GM21825 (cell line): ENCODE results near the gene NFYA.

Source experiments
- ATAC-seq: cut with Tn5 transposase; IDR thresholded peaks from one replicate; pipeline ENCODE4 v1.9.1; 2021; ENCODE audit warnings: mild to moderate bottlenecking, moderate library complexity; ENCODE audit not compliant: unreplicated experiment

NFYA gene

DNA sequence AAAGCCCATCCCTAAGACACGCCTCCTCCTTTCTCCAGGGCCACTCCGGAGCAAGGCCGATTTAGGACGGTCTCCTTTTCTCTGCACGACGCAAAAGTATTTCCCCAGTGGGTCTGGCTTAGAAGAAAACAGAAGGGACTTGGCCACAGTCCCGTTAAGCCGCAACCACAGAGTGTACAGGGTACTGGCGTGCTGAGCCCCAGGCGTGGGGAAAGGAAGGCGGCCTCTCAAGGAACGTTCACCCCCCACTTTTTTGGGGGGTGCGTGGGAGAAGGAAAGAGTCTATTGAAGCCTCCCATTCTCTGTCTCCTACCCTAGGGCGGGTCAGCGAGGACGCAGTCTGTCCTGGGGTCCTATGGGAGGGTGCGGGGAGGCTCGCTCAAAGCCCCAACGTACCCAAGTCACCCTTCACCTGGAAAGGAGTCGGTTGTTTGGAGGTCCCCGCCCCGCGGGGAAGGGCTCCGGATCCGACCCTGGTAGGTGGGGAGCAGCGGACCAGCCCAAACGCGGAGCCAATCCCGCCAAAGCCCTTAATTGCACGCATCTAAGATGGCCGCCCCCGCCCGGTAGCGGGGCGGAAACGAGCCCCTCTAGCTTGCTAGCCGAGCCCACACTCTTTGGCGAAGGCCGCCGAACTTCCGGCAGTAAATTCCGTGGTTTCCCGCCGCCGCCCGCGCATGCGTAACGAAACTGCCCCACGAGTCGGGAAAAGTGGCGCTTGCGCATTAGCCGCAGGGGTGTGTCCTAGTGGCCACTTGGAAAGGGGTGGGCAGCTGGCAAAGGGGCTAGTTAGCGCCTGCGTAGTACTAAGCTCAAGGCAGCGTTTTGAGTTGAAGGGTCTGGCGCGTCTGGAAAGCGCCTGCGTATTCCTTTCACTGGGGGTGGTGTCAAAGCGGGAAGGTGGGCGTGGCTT, 595 bp upstream of the NFYA start, which contains the start of gene OARD1:
Gene OARD1 (minus strand): TSS at position 434 of the 913 bp plus-strand sequence. CDS start 722 bp downstream, outside the sequence.
- peak; percentile 70 for ATAC-seq

DNA sequence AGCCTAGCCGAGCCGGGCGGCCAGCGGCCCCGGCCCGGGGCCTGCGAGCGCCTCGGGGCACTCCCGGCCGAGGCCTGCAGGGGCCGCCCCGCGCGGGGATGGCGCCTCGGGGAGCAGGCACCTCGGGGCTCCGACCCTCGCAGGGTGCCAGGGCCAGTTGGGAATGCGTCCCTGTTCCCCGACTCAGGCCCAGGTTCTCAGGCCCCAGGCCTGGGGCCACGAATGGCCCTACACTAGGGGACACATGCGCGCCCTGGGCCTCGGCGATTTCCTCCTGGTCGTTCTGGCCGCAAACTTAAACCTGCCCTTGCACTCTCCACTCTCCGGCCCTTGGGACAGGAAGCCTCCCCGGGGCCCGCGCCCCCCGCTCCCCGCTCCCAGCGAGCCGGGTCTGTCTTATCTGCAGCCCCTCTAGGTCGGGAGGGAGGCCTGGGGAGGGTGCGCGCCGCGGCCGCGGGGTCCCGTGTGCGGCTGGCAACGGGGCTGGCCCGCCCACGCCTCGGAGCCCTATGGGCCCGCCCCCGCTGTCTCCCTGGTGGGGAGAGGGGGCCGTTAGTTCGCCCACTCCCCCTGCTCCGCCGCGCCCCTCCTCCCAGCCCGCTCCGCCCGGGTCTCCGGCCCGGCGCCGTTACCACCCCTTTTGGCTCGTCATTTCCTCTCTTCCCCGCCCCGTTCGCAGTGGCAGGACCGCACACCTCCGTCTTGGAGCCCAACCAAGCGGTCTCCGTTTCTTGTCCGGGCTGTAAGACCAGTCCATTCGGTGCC, 611 bp downstream of the NFYA start:
- ATAC-seq, result peak; percentile 28

DNA sequence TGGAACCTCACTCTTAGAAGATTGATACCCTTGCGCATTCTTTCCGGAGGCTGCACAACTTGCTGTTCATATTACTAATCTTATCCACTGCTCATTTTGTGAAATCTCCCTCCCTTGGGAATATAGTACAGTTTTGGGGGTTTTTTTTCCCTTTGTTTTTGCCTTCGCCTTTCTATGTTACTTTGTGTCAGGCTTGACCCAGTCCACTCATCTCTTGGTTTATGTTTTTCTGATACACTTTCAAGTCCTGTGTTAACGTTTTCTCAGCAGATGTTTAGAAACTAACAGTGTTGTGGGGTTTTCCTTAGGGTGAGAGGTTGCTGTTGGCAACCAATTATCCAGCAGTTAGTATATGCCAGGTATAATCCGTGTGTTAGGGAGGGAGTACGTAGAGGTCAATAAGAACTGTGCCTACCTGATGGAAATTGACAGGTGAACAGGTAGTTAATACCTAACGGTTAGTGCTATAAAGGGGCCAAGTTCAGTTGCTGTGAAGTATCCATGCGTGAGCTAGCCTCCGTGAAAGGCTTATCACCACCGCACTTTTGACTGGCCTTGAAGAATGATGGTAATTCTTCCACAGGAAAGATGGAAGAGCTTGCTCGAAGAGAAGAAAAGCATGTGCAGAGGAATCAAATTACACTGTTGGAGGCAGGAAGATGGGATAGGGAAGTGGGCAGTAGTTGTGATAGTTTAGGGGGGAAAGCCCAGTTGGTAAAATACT, 1.4 kb downstream of the NFYA start:
- no peak for ATAC-seq

DNA sequence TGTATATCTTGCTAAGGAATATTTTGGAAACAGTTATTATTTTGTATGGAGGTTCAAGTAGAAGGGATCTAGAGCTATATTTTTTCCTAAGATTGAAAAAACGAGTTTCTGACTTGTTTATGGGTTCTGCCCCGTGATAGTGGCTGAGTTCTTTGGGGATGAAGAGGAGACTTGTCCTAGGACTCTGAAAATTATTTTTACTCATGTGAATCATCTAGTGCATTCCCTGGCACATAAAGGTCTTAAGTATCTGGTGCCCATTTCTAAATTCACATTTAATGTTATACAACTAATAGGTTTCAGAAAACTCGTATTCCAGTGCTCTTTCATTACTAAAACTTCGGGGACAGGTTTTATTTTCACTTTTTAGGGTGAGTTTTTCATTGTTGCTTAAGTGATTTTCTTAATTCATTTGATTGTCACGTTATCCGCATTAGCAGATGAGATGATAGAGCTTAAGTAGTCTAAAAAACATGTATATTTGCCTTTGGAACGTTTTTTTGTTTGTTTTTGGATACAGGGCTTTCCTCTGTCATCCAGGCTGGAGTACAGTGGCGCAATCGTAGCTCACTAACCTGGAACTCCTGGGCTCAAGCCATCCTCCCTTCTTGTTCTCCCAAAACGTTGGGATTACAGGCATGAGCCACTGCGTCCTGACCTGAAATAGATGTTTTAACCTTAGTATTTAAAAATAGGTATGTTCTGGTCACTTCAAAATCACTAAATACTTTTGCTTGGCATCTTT, 2.1 kb downstream of the NFYA start:
- ATAC-seq, result no peak

DNA sequence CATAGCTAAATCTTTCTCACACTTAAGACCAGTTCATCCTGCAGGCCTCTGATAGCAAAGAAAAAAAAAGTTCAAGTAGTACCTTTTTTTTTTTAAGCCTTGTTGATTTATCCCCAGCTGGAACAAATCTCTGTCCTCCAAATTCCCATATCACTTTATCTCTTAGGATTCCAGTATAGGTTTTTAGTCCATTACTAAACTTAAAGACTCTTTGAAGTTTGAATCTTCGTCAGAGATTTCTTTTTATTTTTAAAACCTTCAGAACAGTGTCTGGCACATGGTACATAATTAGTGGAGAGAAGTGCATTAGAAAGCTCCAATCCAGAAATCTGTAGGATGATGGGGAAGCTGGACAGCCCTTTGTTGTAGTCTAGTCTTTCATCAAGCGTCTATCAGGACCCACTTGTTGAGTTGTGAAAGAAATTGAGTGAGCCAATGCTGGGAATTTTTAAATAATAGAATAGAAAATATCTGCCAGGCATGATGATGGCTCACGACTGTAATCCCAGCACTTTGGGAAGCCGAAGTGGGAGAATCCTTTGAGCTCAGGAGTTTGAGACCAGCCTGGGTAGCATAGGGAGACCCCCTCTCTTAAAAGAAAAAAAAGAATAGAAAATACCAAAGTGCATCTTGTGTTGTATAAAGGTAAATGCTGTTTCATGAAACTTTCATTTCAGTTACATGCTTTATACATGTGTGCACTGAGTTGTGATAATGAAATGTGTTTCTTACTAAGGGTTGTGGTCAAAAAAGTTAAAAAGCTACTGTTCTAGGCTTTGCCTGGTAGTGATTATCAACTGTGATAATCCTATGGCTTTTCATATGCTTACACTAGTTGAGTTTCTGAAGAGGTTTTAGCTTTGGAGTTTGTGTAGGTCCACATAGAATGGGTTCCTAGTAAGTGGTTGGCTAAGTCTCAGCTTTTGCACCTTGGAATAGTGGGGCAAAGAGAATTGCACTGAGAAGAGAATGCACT, 3.2 kb downstream of the NFYA start:
- ATAC-seq, result no peak

DNA sequence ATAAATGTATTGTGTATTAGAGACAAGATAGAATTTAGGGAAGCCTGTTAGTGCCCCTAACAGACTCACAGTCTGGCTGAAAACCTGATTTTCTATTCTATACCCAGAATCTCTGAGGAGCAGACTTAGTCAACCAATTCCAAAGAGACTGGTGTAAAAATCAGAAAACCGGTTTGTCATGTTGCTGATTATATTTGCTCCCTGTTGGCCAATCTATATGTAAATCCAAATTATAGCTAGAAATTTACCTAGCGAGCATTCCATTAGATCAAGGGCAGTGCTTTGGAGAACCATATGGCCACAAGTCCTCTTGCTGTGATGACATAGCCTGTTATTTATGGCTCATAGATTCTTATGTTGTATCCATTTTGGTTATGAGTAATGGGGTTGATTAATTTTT, 4.8 kb downstream of the NFYA start:
- ATAC-seq, result no peak

DNA sequence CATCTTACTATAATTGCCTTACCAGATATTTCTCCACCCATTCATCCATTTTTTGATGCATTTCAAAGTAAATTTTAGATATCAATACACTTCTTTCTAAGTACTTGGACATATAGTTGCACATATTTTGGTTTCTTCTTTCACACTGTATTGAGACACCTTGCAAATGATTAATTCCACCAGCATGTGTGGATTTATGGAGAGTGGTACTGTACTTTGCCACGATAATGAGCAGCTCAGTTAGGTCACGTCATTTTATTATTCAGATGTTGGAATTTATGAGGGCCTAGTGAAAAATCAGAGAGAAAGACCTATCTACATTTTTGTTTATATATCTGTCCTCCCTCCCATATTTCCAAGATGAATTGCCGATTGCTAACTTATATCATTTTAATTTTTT, 5.3 kb downstream of the NFYA start:
- no peak for ATAC-seq

DNA sequence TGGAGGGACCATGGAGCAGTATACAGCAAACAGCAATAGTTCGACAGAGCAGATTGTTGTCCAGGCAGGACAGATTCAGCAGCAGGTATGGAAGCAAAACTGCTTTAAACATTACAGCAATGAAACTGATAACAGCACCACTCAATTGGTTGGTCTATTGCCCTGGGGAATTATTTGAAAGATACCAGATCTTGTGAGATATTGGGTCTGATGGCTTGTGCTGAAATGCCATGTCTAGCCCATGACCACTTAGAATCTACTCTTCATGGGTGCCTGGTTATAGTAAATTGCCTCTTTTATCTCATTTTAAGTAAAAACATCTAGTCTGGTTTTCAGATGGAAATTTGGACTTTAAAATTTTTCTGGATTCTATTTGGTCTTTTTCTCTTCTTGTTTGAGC, 6.3 kb downstream of the NFYA start:
- ATAC-seq, result no peak

DNA sequence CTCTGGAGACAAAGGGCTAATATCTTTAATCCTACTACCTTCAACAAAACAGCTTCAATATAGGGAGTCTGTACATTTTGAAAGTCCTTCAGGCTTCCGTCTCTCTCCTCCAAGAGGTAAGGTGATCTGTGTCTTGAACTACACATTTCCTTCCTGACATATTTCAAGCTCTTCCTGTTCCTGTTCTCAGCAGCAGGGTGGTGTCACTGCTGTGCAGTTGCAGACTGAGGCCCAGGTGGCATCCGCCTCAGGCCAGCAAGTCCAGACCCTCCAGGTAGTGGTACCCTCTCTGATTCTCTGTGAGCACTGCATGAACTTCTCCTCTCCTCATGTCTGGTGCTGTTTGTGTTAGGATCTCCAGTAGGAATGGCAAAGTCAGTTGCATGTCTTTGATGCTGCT, 7.8 kb downstream of the NFYA start:
- ATAC-seq, result no peak

DNA sequence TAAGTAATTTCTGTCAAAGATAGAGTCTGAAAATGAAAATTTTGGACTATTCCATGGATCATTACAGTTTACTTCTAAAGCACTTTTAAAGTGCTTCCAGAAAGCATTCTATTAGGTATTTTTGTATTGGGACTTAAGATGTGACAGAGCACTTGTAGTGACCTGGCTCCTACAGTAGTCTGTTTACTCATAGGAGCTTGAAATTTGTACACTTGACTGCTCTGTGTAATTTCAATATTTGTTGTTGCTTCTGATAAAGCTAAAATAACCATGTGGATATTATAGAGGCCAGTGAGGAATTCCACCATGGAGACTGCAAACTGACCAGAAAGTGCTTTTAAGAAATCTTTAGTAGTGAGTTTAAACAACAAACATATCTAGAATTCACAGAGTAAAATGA, 10.3 kb downstream of the NFYA start:
- no peak for ATAC-seq

DNA sequence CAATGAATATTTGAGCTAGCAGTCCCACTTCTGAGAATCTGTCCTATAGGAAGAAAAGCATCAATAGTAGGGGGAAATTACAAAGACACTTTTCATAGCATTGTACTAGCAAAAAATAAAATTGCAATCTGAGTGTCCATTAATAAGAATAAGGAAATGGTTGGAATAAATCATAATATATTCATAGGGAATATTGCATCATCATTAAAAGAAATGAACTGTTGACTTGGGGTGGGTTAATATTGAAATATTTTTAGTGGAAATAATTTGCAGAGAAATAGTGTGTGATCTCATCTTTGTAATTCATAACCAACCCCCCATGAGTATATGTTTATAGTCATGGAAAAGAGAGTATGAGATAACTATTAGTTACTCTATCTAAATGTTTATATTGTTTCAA, 12.4 kb downstream of the NFYA start:
- no peak for ATAC-seq

DNA sequence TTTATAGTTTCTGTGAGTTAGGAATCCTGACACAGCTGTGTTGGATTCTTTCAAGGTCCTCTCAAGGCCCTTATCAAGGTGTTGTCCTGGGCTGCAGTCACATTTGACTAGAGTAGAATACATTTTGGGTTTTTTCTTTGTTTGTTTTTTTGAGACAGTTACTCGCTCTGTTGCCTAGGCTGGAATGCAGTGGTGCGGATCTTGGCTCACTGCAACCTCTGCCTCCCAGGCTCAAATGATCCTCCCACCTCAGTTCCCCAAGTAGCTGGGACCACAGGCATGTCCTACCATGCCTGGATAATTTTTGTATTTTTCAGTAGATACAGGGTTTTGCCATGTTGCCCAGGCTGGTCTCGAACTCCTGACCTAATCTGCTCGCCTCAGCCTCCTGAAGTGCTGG, 15.7 kb downstream of the NFYA start:
- no peak for ATAC-seq

DNA sequence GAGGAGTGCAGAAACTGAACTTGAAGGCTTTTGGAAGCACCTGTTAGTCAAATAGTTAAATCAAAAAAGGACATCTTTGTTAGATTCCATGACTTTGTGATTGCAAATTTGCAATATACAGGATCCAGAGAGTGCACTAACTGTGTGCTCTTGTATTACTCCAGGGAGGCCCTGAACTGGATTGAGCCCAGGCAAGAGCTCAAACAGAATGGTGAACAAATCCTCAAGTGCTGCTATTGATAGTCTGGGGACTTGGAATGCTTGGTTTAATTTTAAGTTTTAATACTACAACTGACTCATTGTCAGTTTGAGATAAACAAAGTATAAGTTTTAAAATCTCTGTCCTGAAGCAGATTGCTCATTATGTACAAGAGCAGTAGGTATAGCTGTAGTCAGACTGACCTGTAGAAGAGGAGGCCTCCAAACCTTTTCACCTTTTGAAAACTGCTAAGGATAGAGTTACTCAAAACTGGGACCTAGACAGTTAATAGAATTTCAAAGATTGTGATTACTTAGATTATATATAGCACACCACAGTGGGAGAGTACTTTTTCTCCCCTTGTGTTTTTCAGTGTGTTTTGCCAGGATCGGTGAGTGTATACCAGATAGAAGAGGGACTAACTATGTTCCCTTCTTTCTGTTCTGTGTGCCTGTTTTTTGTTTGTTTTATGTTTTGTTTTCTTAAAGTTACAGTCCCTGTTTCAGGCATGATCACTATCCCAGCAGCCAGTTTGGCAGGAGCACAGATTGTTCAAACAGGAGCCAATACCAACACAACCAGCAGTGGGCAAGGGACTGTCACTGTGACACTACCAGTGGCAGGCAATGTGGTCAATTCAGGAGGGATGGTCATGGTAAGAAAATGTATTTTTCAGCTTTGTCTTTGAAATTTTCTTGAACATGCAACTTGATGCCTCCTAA, 18.3 kb downstream of the NFYA start:
- ATAC-seq, result no peak

DNA sequence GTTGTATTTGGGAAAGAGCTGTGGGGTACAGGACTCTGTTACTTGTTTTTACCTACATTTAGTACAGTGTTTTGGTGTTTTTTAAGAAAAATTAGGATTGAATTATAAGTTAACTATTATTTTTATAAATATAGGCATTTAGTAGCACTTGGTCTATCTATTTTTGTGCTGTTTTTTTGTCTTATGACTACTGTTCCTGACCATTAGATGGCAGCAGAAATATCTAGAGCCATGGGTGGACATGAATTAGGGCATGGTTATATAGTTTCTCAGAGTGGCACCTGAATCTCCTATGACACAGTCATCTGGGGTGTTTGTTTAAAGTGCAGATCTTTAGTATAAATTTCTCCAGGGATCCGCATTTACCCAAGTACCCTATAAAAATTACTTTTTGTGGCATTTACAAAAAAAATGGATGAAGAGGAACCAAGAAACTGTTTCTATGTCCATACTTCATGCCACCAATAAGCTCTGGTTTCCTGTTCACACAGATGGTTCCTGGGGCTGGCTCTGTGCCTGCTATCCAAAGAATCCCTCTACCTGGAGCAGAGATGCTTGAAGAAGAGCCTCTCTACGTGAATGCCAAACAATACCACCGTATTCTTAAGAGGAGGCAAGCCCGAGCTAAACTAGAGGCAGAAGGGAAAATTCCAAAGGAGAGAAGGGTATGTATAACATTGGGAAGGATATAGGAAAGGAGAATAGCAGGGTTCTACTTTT, 19.8 kb downstream of the NFYA start:
- no peak for ATAC-seq

DNA sequence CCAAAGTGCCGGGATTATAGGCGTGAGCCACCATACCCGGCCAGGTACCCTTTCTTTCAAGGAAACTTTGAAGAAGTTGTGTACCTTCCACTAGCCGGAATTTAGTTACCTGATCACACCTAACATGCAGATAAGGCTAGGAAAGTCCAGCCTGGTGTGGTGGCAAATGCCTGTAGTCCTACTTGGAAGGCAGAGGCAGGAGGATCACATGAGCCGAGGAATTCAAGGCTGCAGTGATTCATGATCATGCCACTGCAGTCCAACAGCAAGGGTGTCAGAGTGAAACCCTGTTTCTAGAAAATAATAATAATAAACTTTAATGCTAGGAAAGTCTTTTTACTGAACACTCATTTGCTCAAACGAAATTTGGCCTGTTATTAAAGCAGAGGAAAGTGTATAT, 21.0 kb downstream of the NFYA start:
- ATAC-seq, result no peak

DNA sequence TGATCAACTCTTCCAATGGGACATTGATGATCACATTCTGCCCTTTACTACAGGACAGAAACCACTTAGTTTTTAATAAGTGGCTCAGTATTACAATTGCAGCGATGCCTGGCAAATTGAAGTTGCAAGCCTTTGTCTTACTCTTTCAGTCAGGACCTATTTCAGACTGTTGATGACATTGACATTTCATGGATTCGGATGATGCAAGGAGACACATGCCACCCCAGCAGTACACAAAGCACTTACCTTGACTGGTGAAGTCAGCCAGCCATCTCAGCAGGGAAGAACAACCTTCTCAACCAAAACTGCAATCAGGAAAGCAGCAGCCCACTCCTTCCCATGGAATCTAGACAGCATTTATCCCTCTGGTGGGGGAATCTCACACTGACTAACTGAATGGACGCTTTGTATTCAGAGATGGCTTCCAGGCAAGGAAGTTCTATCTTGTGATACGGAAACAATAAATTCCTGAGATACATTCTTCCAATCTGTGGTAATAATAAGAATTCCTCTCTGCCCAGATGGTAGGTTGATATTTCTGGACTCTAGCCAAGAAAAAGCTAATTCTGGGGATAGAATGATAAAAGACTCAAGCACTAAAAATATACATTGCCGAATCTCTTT, 24.8 kb downstream of the NFYA start:
- no peak for ATAC-seq

DNA sequence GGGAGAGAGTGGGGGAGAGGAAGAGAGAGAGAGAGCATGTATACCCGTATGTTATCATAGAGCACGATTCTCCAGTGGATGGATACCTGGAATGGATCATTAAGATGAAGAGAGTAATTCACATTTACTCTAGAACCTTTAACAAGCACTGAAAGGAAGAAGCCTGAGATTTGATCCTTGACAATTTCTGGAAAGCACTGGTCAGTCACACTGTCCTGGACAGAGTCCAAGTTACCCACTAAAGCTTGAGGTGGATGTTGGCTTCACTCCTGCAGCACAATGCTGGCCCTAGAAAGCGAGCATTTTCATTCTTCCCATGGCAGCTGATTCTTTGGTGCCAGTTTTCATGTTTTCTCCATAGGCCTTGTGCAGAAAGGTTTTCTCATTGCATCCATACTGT, 25.6 kb downstream of the NFYA start:
- ATAC-seq, result no peak
